Activated CD8-positive, alpha-beta memory T cell treated with anti-CD3 and anti-CD28 coated beads for 4 hours (primary cell): Measurements from ENCODE around the gene XXYLT1.

Experiments
- DNase-seq, 2 donors: peaks; one replicate each; pipeline ENCODE4 v3.0.0-alpha.2; 2020; ENCODE audit warnings: low read depth in 2 of 2

XXYLT1 gene

DNA sequence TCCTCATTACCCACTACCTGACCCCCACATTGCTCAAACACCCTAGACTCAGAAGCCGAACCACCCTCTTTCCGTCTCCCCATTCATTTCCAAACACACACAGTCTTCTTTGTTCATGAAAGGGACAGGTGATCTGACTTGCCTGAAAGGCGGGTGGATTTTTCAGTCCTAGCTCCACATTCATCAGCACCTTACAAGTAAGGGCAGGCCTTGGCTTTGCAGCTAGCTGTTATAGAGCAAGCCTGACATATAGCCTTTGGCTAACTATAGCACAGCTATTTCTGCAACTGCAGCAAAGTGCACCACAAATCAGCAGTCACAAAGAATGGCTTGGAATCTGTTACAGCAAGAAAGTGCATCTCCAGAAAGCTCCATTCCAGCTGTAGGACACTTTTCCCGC lies 139.8 kb downstream of the XXYLT1 start:
- no peak for DNase-seq

DNA sequence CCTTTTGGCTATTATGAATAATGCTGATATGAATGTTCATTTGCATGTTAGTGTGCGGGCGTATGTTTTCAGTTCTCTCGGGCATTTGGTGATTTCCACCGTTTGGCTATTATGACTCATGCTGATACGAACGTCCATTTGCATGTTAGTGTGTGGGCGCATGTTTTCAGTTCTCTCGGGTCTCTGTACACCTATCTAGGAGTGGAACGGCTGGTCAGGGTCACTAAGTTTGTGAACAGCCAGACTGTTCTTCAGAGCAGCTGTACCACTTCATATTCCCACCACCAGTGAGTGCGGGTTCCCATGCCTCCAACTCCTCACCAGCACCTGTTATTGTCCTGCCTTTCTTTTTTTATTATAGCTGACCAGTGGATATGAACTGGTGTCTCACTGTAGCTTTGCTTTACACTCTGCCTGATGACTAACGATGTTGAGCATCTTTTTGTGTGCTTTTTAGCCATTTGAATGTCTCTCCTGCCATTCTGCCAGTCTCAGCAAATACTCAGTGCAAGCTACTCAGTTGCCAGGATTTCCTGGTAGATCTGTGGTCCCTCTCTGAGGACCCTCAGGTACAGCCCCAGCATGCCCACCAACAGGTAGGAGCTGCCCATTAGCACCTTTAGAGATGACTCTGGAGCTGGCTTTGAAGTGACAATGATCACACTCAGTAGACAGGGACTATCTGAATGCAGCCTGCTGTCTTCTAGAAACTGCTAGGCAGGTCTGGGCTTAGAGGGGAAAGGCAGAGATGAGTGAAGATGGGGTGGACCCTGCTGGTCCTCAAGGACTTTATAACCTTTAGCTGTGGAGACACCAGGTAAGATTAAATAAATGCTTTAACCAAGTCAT lies 141.1 kb downstream of the XXYLT1 start:
- DNase-seq: no peak

DNA sequence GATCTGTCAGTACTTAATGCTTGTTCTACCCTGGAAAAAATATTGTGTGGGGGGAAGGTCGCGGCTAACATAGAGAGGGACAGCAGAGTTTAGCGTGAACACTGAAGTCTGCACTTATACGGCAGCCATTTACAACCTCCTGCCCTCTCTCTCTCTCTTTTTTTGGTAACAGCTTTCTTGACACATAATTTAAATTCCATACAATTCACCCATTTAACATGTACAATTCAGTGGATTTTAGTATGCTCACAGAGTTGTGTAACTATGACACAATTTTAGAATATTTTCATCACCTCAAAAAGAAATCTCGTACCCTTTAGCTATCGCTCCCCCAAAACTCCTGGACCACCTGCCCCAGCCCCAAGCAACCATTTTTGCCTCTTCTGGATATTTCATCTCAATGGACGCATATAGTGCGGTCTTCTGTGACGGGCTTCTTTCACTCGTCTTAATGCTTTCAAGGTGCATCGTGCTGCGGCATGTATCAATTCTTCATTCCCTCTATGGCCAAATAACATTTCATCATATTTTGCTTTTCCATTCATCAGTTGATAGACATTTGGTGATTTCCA lies 141.8 kb downstream of the XXYLT1 start:
- no peak for DNase-seq

DNA sequence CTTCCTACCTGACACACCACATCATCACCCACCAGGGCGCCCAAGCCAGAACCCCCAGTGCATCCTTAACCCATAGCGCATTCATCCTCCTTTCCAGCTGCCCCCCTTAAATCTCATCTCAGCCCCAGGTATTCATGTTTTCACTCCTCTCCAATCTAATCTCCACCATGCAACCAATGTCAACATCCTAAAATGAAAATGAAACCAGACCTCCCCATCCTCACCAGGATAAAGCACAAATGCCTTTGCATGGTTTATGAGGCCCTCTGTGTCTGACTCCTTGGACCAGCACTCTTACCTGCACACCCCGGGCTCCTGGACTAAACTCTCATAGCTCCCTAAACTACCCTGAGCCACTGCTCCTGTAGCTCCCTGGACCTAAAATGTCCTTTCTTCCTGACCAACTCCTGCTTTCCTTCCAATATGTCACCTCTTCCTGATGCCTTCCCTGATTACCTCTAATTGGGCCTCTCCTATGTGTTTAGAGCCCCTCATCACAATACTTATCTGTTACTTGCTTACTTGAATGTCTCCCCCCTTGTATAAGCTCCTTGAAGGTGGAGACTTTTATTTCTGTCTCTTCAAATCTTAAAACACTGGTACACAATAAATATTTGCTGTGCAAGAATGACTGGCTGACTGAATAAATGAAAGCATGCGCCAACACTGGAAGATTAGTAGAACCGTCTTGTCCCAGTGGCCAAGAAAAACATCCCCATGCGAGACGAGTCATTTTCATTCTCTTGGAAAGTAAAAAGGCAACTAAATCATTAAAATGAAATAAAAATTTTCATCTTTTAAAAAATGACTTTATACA lies 142.5 kb downstream of the XXYLT1 start:
- DNase-seq: no peak

DNA sequence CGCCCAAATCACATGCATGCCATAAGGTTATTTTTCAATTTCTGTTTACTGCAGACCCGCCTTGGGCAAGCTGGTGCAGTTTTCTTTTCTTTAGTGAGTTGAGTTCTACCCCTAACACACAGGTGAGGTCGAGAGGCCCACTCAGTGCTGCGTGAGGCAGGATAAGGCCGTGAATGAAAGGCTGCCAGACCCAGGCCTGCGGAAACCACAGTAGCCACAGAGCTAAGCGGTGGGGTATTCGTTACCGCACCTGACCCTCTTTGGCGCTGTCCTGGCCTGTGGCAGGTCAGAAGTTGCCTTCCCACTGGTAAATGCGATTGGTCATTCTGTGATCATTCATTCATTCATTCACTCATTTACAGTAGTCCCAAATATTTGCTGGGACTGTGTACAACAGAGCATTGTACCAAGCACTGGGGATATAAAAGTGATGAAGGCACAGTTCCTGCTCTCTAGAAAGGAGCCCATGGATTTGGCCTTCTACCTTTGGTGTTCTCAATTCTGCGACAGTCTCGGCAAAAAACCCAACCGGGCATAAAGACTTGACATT lies 144.8 kb downstream of the XXYLT1 start:
- no peak for DNase-seq

DNA sequence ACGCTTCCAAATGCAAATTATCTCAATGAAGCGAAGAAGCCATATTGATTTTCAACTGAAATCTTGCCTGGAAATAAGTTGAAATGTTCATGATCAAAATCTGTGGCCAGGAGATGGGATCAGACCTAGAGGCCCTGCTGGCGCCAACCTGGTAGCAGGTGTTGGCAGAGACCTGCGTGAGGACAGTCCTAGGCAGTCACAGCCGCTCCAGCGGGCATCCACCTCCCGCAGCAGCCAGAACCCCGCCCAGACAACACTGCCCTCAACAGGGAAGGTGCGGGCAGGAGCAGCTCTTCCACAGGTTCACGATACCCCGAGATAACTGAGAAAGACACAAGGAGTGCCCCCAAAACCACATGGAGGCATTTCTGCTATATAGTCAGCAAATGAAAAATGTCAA lies 145.3 kb downstream of the XXYLT1 start:
- no peak for DNase-seq

DNA sequence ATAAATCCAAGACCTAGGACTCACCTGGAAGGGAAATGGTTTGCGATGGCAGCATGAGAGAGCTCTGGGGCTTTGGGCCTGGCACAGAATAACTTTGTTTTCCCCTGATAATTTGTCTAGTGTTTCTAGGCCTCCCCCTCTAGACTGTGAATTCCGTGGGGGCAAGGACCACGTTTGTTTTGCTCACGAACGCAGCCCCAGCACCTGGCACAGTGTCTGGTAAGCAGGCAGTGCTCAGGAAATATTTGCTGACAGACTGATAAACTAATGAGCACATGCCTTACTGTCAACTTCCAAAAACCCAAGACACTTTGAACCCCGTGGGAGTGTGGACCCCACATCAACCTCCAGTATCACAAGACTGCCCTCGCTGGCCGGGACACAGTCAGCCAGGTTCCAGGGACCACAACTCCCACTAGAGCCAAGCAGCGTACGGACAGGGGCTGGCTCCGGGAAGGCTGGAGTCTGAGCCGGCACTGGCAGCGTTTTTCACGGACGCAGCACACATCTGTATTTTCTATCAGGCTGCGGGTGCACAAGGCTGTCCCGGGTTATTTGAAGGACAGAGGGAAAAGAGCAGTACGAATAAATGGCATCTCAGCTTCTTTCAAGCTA lies 146.5 kb downstream of the XXYLT1 start:
- no peak for DNase-seq

DNA sequence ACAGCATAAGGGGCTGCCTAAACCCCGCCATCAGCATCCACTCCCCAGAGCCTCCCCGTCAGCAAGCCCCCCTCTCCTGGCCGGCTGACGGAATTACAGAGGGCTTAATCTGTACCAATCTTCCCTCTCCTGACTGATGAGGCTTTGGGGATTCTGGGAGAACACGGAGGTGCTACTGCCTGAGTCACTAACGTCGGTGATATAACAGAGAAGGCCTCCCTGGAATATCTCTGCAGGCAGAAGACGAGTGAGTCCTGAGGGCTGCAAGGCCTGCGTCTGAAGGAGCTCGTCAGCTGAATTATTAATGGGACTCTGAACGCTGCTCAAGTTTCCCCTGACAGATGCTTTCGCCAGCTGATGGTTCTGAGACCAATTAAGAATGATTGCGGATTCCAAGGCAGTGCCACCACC lies 147.7 kb downstream of the XXYLT1 start:
- no peak for DNase-seq

DNA sequence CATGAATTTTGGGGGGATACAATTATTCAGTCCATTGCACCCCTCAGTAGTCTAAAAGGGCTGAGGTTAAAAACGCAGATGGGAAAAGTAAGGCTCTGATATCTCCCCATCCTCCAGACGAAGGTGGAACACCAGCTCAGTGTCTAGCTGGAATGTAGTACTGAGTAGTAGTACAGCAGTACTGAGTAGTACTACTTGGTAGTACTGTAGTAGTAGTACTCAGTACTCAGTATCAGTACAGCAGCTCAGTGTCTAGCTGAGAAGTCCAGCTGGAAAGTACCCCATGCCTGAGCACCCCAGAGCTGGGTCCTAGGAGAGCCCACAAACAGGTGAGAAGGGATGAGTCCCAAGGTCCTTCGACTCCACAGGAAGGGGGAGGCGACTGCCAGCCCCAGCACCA lies 148.7 kb downstream of the XXYLT1 start:
- no peak for DNase-seq

DNA sequence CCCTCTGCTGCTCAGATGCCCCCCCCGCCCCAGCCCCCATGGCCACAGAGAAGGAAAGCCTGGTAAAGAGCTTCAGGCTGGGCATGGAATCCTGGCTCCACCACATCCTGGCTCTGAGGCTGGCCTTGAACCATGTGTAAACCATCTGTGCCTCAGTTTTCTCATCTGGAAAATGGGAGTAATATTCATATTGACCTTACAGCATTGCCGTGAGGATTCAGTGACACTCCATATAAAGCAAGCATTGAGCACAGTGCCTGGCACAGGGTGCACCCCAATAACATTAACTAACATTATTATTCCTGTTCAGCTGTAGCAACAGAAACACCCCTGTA lies 150.7 kb downstream of the XXYLT1 start:
- no peak for DNase-seq

DNA sequence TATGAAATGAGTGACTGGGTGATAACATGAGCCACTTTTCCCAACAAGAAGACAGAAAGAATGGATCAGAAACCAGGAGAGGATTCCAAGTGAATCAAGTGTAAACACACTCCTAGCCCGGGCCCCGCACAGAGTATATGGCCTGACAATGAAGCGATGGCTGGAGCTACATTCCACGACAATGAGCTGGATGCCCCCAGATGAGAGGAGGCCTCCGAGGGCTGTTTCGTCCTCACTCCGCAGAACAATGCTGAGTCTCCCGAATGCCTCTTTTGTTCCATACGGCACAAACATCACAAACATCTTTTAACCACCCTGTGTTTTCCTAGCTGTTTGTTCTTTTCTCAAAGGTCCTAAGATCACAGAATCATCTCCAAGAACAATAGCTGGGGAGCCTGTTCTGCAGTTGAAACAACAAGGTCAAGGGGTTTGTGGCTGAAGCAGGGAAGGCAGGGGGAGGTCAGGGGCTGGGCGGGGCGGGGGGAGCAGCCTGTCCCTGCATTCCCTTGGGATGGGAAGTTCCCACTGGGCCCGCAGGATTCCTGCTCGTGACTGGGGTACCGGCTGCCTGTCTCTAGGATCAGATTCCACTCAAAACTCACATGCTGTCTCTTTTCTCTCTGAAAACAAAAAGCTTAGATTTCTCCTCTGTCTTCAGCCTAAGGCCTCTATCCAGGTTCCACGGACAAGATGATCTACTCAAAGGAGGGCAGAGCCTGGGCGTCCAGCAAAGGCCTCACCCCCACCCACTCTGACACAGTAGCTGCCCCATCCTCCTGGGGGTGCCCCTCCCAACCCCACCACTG lies 151.3 kb downstream of the XXYLT1 start:
- no peak for DNase-seq

DNA sequence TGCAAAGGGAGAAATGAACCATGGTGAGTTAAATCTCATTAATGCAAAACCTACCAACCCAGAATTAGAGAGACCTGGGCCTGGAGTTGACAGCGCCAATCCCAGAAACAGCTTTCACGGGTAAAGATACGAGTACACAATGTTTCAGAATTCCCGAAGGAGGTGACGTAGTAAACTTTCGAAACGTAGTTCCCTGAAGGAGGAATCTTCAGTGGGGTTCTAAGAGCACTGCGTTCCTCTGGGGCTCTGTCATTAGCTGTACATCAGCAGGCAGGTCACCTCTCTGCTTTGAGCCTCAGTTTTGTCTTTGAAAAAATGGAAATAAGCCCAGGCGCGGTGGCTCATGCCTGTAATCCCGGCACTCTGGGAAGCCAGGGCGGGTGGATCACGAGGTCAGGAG lies 152.3 kb downstream of the XXYLT1 start:
- no peak for DNase-seq

DNA sequence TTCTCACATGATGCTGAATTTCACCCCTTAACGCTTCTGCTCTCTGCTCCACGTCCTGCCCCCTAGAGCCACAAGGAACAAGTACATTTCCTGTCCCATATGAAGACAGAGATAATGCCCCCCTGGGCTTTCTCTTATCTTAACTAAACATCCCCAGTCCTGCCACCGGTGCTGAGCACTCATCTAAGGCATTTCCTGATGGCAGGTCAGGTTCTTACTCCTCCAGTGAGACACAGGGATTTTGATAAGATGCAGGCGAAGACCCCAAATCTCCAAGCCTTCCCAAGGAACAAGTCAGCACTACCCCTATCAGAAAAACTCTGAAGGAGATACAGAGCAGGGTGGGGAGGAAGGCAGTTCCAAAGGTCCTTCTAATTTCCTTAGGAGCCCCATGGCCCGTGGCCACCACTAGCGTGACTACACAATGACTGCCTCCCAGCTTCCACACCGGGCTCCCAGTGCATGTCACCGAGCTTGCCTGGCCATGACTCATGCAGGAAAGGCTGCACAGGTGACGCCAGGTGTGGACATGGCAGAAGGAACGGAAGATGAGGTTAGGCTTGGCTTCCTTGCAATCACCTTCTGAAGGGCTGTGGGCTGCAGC lies 152.9 kb downstream of the XXYLT1 start:
- DNase-seq: no peak

DNA sequence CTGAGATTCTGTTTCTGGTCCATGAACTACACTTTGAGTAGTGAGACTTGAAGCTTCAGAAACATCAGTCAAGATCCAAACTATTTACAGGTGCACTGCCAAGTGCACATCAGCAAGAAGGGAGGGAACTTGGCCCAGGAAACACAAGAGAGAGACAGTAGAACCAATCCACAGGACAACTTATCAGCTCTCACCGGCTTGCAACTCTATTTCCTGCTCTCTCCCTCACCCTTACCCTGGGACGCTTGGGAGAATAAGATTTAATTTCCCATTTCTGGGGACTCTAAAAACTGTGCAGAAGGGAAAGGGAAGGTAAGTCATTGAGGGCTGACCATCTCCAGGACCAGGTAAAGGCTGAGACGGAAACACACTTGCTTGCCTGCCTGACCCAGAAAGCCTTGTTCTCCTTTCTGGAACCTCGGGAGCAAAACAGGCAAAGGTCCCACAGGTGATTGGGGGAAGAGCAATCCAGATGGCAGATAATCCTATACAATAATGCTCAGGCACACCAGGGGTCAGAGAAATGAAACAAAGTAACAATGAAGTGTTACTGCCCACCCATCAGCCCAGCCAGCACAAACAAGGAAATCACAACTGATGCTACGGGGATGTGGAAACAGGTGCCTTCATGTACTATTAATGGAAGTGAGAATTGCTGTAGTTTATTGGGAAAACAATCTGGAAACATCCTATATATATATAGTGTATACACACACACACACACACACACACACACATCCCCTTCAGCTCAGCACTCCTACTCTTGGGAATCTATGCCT lies 154.4 kb downstream of the XXYLT1 start:
- no peak for DNase-seq

DNA sequence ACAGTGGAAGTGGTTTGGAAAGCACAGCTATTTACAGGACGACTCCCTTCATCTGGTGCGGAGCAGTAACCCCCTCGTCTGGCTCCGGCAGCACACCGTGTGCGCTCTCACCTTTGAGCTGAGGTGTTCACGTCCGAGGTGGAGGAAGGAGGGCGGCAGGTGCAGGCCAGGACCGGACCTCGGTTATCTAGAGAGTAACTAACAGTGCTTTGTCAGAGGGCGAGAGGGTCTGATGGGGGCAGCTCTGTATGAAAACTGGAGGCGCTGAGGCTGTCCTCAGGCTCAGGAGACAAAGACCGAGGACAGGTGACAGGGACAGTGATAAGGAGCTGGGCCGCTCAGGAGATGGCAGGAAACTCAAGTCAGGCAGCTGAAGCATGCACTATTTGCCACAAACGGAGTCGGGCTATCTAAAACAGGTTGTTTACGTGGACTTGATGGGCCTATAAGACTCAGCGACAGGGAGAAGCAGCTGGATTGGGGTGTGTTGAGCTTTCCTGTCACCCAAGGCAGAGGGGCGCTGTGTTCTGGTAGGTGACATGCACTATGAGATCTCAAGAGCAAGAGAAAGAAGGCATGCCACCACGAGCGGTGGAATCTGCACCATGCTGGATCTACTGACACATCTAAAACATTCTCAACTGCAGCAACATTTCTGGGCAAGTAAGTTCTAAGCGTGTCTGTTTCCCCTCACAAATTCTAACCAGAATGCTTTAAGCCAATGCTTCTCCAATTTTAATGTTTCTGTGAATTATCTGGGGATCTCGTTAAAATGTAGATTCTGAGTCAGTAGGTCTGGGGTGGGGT lies 155.2 kb downstream of the XXYLT1 start:
- no peak for DNase-seq

DNA sequence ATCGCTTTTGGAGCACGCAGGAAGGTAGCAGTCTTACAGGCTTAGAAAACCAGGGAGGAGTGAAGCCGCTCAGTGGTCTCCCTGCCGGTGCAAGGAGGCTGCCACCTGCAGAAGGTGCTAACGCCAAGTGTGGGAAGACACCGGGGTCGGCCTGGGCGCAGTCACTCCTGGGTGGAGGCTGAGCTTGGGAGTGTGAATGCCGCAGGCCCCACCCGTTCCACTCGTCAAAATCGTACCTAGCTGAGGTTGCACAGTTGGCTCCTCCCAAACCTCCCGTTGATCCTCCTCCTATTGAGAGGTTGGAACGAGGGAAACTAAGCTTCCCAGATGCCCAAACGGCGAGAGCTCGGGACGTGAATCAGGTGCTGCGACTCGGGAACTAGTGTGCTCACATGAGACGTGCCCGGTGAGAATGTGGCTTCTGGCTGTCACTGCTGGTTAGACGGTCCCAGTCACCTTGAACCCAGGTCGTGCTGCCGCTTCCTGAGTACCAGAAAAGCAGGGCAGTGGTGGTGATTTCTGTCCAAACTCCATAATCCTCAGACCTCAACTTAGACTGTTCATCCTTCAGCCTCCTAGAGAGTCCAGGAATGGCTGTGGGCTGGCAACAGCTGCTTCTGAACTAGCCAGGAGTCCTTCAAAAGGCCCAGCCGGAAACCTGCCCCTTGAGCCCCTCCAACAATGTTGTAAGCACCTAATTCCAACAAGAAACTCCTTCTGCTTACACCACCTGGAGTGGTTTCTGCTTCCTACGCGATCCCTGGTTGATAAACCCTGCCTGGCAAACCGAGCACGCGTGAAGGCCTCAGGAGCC lies 156.0 kb downstream of the XXYLT1 start:
- DNase-seq: no peak

DNA sequence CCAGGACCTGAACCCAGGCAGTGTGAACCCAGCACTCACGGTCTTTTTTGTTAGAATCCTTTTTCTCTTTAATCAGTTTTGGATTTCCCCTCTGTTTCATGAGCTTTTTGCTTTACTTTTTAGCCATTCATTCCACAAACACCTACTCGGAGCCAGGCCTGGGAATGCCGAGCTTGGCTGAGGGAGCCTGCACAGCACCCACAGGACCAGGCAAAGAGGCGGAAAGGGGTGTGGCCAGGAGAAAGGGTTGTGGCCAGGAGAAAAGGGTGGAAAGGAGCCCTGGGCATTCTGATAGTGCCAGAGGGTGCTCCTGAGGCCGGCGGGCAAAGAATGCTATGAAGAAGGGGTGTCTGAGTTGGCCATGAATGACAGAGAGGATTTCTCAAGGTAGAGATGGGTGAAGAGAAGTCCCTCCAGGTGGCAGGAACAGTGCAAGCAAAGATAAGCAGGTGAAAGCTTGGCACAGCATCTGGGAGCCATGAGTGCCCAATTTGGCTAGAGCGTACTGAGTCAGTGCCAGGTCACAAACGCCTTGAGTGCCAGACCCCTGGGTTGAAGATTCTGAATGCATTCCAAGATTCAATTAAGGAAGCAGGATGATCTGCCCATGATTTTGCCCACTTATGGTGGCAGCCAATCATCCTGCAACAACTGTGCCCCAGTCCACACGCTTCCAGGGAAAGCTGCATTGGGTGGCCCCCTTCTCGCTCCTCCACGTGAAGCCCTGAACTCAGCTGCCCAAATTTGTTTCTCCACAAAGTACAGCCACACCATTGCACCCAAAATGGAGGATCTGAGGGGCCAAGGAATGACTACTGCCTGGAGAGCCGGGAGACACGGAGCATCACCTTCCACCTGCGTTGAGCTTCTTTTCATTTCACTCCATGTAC lies 157.2 kb downstream of the XXYLT1 start:
- no peak for DNase-seq
